Mesendoderm (in vitro differentiated cells): ENCODE results near the gene NIF3L1.

ENCODE experiments used
- DNase-seq: peaks from one replicate; pipeline ENCODE4 v3.0.0; 2013
- H2AK5ac ChIP-seq: 2 replicates; pipeline ENCODE4 v1.6.1; 2013; ENCODE audit warnings: low read length, inconsistent platforms
- H2BK120ac ChIP-seq: 2 replicates; pipeline ENCODE4 v1.6.1; 2013; ENCODE audit warnings: low read depth, mild to moderate bottlenecking, low read length, moderate library complexity, mixed read lengths
- H2BK15ac ChIP-seq: replicated peaks from 2 replicates; pipeline ENCODE4 v1.6.1; 2013; ENCODE audit warnings: low read depth, mild to moderate bottlenecking, moderate library complexity
- H2BK5ac ChIP-seq: 2 replicates; pipeline ENCODE4 v1.6.1; 2013; ENCODE audit warnings: low read length, inconsistent platforms
- H3K18ac ChIP-seq: 2 replicates; pipeline ENCODE4 v1.6.1; 2013; ENCODE audit warnings: mild to moderate bottlenecking, low read length, mixed read lengths
- H3K23ac ChIP-seq: one replicate; pipeline ENCODE4 v1.6.1; 2013; ENCODE audit warnings: low read length
- H3K27ac ChIP-seq: 2 replicates; pipeline ENCODE4 v1.5.1; 2013; ENCODE audit warnings: low read depth, mild to moderate bottlenecking, inconsistent platforms, low read length, moderate library complexity
- H3K27me3 ChIP-seq: 2 replicates; pipeline ENCODE4 v1.6.1; 2013; ENCODE audit warnings: low read length, control low read depth, mild to moderate bottlenecking, inconsistent platforms; ENCODE audit not compliant: insufficient read depth, poor library complexity
- H3K36me3 ChIP-seq: 2 replicates; pipeline ENCODE4 v1.6.1; 2013; ENCODE audit warnings: low read length, inconsistent platforms; ENCODE audit not compliant: control insufficient read depth, insufficient read depth
- H3K4ac ChIP-seq: one replicate; pipeline ENCODE4 v1.6.1; 2013; ENCODE audit warnings: low read depth, mild to moderate bottlenecking, low read length, moderate library complexity
- H3K4me1 ChIP-seq: 2 replicates; pipeline ENCODE4 v1.6.1; 2013; ENCODE audit warnings: low read depth, low read length, inconsistent platforms; ENCODE audit not compliant: control insufficient read depth
- H3K4me2 ChIP-seq: 2 replicates; pipeline ENCODE4 v1.6.1; 2013; ENCODE audit warnings: low read length
- H3K4me3 ChIP-seq: 2 replicates; pipeline ENCODE4 v1.5.1; 2013; ENCODE audit warnings: mild to moderate bottlenecking, low read length
- H3K56ac ChIP-seq: one replicate; pipeline ENCODE4 v1.6.1; 2013; ENCODE audit warnings: low read length
- H3K79me1 ChIP-seq: 2 replicates; pipeline ENCODE4 v1.6.1; 2013; ENCODE audit warnings: low read length, inconsistent platforms
- H3K79me2 ChIP-seq: 2 replicates; pipeline ENCODE4 v1.6.1; 2013; ENCODE audit warnings: mild to moderate bottlenecking, low read length; ENCODE audit not compliant: control insufficient read depth, insufficient read depth
- H3K9ac ChIP-seq: 2 replicates; pipeline ENCODE4 v1.6.1; 2013; ENCODE audit warnings: low read length, inconsistent platforms
- H4K5ac ChIP-seq: one replicate; pipeline ENCODE4 v1.6.1; 2013; ENCODE audit warnings: low read length
- H4K8ac ChIP-seq: one replicate; pipeline ENCODE4 v1.6.1; 2013; ENCODE audit warnings: low read depth, mild to moderate bottlenecking, control low read depth, low read length, moderate library complexity
- WGBS: extraction: QIAGEN DNeasy Blood & Tissue Kit; methylation state at CpG from one replicate; pipeline ENCODE4 v1.1.7; 2013; ENCODE audit warnings: low lambda C conversion rate, missing lambda C conversion rate; ENCODE audit not compliant: insufficient coverage; ENCODE audit errors: extremely low coverage; 5-methylcytosine and 5-hydroxymethylcytosine counted together

The NIF3L1 gene

GRCh38 chr2:200909958-200910357 is 20.8 kb downstream of the NIF3L1 start:
- H2BK5ac ChIP-seq, result no peak overlapping the region
- H4K8ac ChIP-seq, result no peak overlapping the region
- no peak overlapping the region for H2AK5ac ChIP-seq
- no peak overlapping the region for H3K9ac ChIP-seq
- H3K56ac ChIP-seq, result no peak overlapping the region
- no peak for DNase-seq
- no peak overlapping the region for H4K5ac ChIP-seq
- WGBS, result 100% methylated on average over 2 of the region's 4 CpGs
- H3K23ac ChIP-seq, result no peak overlapping the region
- H3K4ac ChIP-seq, result no peak overlapping the region
- H3K27me3 ChIP-seq, result peaks cover 2% of the 10 kb centered on the region
- no peak overlapping the region for H3K18ac ChIP-seq
- no peaks in the 10 kb centered on the region for H3K79me1 ChIP-seq
- no peak overlapping the region for H3K4me2 ChIP-seq
- no peak overlapping the region for H3K27ac ChIP-seq
- H2BK120ac ChIP-seq, result no peak overlapping the region
- H3K36me3 ChIP-seq, result peaks cover 2% of the 10 kb centered on the region
- H3K4me1 ChIP-seq, result no peaks in the 10 kb centered on the region
- H2BK15ac ChIP-seq, result no peak overlapping the region
- H3K4me3 ChIP-seq, result no peak overlapping the region
- no peaks in the 10 kb centered on the region for H3K79me2 ChIP-seq

GRCh38 chr2:200913654-200914053 is 24.5 kb downstream of the NIF3L1 start:
- H3K18ac ChIP-seq, result no peak overlapping the region
- peaks cover 2% of the 10 kb centered on the region for H3K36me3 ChIP-seq
- no peak overlapping the region for H2AK5ac ChIP-seq
- no peak for DNase-seq
- no peak overlapping the region for H2BK15ac ChIP-seq
- H4K5ac ChIP-seq, result no peak overlapping the region
- H3K23ac ChIP-seq, result no peak overlapping the region
- H3K4ac ChIP-seq, result no peak overlapping the region
- no peak overlapping the region for H3K9ac ChIP-seq
- peaks cover 2% of the 10 kb centered on the region for H3K27me3 ChIP-seq
- H3K27ac ChIP-seq, result no peak overlapping the region
- H3K4me2 ChIP-seq, result no peak overlapping the region
- H3K56ac ChIP-seq, result no peak overlapping the region
- H4K8ac ChIP-seq, result no peak overlapping the region
- no peaks in the 10 kb centered on the region for H3K79me2 ChIP-seq
- H3K79me1 ChIP-seq, result no peaks in the 10 kb centered on the region
- no peak overlapping the region for H3K4me3 ChIP-seq
- no peak overlapping the region for H2BK5ac ChIP-seq
- H2BK120ac ChIP-seq, result no peak overlapping the region
- no peaks in the 10 kb centered on the region for H3K4me1 ChIP-seq

- Histone ChIP-seq H3K36me3 (peaks cover 6% of the 10 kb centered on the region), H4K5ac (no peak overlapping the region), H2AK5ac (no peak overlapping the region), H3K56ac (no peak overlapping the region), H3K4ac (no peak overlapping the region), H3K4me1 (no peaks in the 10 kb centered on the region), H3K79me2 (no peaks in the 10 kb centered on the region), H4K8ac (no peak overlapping the region), H3K27me3 (no peaks in the 10 kb centered on the region), H2BK15ac (no peak overlapping the region), H3K4me2 (no peak overlapping the region), H3K9ac (no peak overlapping the region), H3K18ac (no peak overlapping the region), H3K4me3 (no peak overlapping the region), H3K27ac (no peak overlapping the region), H3K79me1 (no peaks in the 10 kb centered on the region), H2BK5ac (no peak overlapping the region), H3K23ac (no peak overlapping the region), H2BK120ac (no peak overlapping the region)
- no peak for DNase-seq
- WGBS, result no CpG with 5 or more reads among the region's 6 CpGs
These were observed 33.3 kb downstream of the NIF3L1 start for GRCh38 chr2:200922439-200922838.

GRCh38 chr2:200929334-200930249 is 40.4 kb downstream of the NIF3L1 start:
- WGBS, result no CpG with 5 or more reads among the region's 2 CpGs
- Histone ChIP-seq H3K4me1 (no peaks in the 10 kb centered on the region), H3K4me3 (no peak overlapping the region), H2BK120ac (no peak overlapping the region), H2AK5ac (no peak overlapping the region), H4K5ac (no peak overlapping the region), H3K23ac (no peak overlapping the region), H3K4me2 (no peak overlapping the region), H3K56ac (no peak overlapping the region), H2BK5ac (no peak overlapping the region), H3K4ac (no peak overlapping the region), H3K36me3 (no peaks in the 10 kb centered on the region), H3K18ac (no peak overlapping the region), H2BK15ac (no peak overlapping the region), H3K27me3 (no peaks in the 10 kb centered on the region), H4K8ac (no peak overlapping the region), H3K79me2 (no peaks in the 10 kb centered on the region), H3K9ac (no peak overlapping the region), H3K79me1 (no peaks in the 10 kb centered on the region), H3K27ac (no peak overlapping the region)
- DNase-seq, result no peak

- Histone ChIP-seq H2AK5ac (no peak overlapping the region), H3K4ac (no peak overlapping the region), H3K18ac (no peak overlapping the region), H3K4me2 (no peak overlapping the region), H3K23ac (no peak overlapping the region), H3K79me1 (no peaks in the 10 kb centered on the region), H3K36me3 (peaks cover 3% of the 10 kb centered on the region), H2BK5ac (no peak overlapping the region), H3K4me3 (no peak overlapping the region), H3K27ac (no peak overlapping the region), H3K79me2 (no peaks in the 10 kb centered on the region), H3K56ac (no peak overlapping the region), H3K4me1 (no peaks in the 10 kb centered on the region), H3K27me3 (no peaks in the 10 kb centered on the region), H2BK15ac (no peak overlapping the region), H2BK120ac (no peak overlapping the region), H3K9ac (no peak overlapping the region), H4K5ac (no peak overlapping the region), H4K8ac (no peak overlapping the region)
- no peak for DNase-seq
- no CpG with 5 or more reads among the region's 3 CpGs for WGBS
These were observed 41.9 kb downstream of the NIF3L1 start for GRCh38 chr2:200930947-200931626.
